Fibroblast of the conjunctiva (primary cell): ENCODE data around the gene PDE4D.
"Not testable (repeated sequence)": the region's sequence is repeated elsewhere in the genome, so short reads cannot be mapped to it uniquely, and the experiment has no call there.

Experiments
- DNase-seq: peaks from one replicate; pipeline ENCODE4 v3.0.0-alpha.2; 2010; ENCODE audit warnings: low read depth

The PDE4D gene

DNA sequence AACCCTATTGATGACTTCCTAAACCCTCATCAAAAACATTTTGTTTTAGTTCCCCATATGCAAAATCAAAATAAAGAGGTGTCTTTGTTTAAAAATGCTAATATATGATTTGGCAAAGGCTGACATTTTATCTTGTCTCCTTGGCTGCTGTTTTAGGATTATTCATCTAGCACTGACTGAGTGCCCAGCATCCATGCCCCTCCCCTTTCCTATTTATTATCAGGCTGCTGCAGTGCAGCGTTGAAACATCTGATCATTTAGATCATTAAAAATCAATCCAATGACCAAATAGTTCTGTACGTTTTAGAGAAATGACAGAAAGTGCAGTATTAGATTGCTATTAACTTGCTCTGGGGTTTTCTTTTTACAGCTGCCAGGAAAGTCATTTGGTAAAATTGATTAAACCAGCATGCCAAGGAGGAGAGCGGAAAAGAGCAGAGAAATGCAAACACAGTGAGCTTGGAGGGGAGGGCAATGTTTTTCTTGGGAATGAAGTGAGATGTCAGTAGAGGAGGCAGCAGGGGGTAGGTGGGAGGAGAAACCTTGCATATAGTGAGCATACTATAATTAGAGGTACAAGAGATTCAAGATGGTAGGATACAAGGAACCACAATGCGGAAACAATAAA lies 286.3 kb downstream of the PDE4D start:
- DNase-seq = no peak

DNA sequence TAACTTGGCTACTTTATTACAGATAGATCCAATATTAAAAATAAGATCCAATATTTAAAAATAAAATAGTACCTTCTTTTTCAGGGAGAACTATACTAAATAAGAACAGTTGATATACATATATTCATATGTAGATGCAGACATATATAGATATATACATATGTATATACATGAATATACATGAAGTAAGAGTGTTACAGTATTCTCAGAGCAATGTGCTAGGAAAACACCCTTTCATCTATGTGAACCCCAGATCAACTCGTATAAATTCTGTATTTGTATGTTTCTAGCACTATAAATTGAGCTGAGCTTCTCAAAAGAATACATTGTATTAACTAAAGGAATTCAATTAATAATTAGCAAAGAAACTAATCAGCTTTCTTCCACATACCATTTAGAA lies 287.6 kb downstream of the PDE4D start:
- no peak for DNase-seq

DNA sequence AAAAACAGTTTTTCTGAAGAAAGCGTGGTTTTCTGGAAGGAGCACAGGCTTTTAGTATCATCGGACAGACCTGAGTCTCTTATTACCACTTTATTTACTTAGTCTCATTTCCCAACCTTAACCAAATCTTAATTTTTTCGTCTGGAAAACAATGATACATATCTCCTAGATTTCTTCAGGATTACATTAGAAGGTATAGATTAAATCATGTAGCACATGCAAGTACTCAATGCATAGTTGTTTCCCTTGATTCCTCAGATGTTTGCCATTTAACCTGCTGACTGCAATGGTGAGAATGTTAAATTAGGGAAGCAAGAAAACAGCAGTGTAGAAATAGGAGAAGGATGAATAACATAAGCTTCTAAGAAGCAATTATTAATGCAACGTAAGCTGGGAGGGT lies 289.4 kb downstream of the PDE4D start:
- DNase-seq = no peak

DNA sequence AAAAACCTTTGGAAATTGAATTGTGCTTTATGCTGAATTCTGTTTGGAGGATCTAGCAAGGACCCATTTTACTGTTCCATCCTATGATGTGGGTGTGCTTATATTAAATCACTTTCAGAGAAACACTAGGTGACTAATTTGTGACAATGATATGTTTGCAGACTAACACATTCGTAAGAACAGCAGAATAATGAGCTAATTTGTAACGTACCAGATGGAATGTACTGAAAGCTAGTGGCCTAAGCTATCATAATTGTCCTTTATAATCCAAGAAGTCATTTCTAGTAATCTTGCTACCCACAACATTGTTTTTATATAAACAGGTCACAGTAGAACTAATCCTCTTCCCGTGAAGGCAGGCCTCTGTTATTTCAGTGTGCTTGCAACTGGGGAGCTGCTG lies 292.5 kb downstream of the PDE4D start:
- no peak for DNase-seq

DNA sequence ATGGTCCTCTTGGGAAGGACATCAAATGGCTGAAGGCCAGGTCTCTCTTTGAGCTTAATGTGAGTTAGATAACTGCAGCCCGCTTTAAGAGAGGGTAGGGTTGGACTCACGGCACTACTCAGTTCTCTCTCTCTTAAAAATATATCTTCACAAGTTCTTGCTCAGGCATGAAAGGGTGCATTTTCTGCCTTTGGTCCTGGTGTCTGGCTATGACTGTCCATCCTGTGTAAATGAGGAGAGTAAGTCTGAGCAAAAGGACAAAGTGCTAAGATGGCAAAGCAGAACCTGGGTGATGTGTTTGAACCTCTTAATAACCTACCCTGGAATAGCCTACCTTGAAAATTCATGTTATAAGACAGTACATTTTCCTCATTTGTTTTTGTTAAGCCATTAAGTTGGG lies 293.4 kb downstream of the PDE4D start:
- DNase-seq = no peak

DNA sequence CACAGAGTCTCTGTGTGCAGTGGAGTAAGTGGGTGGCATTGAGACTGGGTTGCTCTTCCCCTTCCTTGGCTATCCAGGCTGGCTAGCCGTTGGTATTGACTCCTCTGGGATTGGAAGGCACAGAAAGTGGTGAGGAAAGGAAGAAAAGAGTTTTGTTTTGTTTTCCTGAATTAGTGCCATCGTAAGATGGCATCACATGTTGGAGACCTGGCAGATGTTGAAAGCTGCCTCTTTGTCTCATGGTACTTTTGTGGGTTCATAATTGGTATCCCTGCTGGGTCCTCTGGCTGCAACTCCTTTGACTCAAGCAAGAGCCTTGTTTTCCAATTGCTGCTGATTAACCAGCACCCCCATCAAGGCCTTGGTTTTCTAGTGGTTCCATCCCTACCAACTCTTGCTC lies 293.8 kb downstream of the PDE4D start:
- DNase-seq = no peak

DNA sequence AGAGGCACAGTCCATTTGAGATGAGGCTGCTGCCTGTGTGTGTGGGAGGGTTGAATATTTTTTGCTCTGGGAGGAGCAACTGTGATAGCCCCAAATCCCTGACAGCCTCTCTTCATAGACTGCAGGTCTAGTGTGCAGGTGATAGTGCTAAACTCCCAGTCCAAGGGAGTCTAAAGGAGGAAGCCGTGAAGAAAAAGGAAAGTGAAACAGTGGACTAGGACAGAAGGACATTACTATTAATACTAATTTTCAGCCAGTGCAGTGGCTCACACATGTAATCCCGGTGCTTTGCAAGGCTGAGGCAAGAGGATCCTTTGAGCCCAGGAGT lies 295.0 kb downstream of the PDE4D start:
- DNase-seq = no peak

DNA sequence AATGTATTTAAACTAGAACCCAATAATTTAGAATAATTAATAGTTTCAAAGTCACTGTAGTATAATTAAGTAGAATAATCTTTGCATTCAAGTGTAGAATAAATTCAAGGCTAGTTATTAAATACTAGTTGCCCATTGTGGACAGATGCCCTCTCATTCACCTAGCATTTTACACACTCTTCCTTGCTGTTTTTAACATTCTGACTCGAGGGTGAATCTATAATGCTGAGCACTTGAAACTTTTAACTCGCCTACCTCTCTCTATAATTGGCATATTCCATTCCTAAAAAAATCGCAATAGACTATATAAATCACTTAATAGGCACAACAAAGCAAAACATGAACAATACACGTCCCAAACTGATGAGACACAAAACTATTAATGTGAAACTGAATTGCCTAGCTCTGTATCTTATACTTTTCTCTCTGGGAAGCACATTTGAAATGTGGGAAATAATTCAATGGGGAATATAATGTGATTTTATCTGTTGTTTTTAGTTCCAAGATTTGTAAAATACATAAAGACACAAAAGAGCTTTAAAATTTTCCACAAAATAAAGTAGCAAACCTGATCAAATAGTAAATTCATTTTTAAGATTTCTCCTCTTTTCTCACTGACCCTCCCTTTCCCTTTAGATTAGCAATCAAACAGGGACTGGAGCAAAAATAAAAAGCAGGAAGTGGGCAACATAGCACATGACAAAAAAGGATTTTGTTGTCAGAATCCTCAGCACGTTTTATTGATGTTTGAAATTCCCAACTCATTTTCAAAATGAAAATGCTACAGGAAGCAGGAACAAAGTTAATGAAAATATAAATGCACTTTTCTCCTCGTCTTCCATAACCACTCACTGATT lies 295.6 kb downstream of the PDE4D start:
- no peak for DNase-seq

DNA sequence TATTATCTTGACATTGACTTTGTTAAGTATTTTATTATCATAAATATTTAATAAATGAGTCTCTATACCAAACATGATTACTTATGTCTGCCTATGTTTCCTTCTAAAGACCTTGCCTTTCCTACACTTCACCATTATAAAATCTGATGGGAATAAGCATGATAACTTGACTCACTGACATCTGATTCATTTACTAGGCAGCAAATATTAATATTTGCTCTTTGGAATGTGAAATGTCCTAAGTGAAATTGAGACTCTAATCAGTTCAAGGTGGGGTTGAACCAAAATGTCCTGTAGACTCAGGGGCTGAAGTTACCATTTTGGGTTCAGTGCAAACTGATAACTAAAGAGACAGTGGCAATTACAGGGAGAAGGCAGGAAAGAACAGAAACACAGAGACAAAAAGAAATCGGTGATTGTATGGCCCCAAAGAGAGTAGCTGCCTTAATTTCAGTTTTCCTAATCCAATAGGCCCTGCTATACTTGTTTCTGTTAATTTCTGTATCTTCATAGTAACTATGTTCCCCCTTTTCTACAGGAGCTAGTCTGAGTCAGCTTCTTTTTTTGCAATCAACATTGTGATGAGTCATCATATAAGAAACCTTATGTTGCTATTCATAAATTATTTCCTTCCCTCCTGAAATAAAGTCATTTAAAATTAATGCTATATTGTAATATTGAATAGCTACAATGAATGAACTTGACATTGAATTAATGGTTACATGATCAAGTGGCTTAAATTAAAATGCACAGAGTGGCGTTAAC lies 296.8 kb downstream of the PDE4D start:
- peak; percentile 26 for DNase-seq

DNA sequence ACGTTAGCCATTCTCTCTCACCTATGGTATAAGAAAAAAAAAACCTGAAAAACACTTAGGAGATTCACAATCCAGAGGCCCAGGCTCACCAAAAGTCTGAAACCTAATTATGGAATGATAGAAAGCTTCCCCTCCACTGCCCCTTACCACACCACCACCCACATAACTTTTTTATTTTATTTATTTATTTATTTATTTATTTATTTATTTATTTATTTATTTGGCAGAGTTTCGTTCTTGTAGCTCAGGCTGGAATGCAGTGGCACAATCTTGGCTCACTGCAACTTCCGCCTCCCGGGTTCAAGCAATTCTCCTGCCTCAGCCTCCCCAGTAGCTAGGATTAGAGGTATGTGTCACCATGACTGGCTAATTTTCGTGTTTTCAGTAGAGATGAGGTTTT lies 299.4 kb downstream of the PDE4D start:
- DNase-seq = not testable (repeated sequence)

DNA sequence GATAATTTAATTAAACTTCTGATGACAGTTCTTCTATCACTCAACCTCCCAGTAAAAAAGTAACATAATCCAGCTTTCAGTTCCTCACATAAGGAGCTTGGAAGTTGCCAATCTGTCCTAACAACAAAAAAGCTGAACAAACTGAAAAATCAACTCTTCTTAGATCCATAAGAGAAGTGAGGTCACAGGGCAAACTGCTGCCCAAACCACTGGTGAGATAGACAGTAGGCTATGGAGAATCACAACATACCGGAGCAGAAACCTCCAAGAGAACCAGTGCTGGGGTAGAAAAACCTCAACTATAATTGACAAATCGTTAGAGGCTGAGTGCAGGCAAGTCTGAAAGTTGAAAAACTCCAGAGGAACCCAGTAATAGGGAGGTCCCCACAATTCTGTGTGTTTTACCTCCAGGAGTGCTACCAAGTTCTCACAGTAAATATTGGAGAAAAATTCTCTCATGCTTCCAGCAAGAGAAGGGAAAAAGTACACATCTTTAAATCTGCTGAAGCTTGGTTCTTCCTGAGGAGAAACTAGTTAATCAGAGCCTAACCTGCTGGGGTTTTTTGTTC lies 300.0 kb downstream of the PDE4D start:
- DNase-seq = no peak

DNA sequence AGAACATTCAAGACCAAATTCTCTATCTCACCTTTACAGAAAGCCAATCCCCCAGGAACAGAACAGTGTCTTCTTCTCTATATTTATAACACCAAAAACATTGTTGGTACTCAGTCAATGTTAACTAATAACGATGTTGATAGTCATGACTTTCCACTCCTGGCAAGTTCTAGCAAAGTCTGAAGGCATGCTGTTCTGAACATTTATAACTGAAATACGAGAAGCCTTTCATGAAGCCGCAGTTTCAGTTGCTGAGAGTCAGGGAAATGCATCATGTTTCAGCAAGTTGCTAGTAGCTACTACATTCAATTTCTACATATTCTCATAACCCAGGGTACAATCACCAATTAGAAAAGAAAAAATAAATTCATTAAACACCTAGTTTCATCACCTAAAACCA lies 301.4 kb downstream of the PDE4D start:
- DNase-seq = peak; percentile 34

DNA sequence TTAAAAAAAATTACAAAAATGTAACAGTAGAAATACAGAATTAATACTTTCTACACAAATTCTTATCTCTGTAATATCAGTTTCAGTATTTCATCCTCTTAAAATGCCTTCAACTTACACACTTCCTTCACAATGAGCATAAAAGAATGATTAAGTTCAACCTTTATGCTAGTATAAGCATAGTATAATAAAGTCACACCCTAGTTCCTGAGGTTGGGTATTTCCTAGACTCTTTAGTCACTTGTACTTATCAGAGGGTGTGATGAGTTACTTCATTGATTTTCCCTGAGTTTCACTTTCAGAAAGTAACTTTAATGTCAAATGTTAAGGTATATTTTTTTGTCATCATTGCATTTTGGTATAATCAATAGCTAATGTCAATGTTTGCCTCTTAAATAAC lies 302.4 kb downstream of the PDE4D start:
- DNase-seq = no peak

DNA sequence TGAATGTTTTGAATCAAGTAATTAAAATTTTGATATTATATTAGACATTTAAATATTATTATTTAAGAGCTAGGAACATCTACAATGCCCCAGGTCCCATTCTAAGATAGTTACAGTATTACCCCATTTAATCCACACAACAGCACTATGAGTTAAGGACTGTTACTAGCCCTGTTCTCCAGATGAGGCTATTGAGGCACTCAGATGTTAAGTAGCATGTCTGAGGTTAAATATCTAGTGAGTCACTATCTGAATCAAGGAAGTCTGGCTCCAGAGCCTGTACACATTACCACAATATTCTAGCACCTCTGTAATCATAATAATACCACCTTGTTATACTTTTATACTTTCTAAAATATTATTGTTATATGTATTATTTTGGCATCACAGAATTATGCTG lies 304.6 kb downstream of the PDE4D start:
- DNase-seq = no peak

DNA sequence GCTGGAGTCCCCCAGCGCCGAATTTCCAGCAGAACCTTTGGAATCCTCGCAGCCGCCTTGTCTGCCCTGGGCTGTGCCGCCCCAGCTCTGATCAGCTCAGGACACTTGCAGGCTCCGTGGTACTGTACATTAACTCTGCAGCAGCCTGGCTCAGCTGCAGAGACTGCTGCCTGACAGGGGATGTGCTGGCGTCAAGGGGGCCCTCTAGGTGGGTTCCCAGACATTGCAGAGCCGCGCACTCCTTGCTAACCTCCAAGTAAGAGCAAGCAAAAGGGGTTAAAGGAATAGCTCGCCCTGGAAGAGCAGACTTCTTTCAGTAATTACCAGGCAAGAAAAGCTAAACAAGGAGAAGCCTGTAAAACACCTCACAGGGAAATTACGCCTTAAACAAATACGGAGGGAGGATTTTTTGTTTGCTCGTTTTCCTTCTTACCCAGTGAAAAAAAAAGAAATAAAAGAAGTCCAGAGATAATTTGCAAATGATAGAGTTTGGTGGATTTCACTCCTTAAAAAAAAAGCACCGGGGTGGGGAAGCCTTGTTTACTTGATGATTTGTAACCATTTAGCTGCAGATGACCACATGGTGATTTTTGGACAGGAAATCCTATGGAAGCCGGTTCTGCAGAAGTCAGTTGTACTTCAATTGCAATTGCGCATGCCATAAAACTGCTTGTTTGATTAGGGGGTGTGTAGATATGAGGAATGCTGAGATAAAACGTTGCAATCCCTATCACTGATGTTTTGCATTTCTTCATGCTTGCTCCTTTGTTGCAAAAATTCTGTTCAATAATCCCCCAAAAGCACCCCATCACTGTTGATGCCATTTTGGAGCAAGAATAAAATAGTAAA lies 305.8 kb downstream of the PDE4D start:
- DNase-seq = peak; percentile 37

DNA sequence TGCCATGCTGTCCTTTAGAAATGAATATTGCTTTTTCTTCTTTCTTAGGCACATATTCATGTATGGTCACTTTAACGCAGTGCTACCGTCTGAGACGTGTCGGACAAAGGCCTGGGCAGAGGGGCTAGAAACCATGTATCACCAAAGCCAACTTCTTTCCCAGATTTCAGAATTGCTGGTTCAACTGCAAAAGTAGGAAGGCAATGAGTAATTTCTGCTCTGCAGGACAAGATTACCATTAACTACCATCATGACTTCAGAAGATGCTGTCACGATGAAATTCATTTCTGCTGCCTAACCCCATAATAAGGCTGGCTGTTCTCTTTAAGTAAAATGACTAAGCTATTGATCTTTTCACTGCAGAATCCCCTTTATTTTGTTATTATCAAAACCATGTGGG lies 306.7 kb downstream of the PDE4D start:
- no peak for DNase-seq

DNA sequence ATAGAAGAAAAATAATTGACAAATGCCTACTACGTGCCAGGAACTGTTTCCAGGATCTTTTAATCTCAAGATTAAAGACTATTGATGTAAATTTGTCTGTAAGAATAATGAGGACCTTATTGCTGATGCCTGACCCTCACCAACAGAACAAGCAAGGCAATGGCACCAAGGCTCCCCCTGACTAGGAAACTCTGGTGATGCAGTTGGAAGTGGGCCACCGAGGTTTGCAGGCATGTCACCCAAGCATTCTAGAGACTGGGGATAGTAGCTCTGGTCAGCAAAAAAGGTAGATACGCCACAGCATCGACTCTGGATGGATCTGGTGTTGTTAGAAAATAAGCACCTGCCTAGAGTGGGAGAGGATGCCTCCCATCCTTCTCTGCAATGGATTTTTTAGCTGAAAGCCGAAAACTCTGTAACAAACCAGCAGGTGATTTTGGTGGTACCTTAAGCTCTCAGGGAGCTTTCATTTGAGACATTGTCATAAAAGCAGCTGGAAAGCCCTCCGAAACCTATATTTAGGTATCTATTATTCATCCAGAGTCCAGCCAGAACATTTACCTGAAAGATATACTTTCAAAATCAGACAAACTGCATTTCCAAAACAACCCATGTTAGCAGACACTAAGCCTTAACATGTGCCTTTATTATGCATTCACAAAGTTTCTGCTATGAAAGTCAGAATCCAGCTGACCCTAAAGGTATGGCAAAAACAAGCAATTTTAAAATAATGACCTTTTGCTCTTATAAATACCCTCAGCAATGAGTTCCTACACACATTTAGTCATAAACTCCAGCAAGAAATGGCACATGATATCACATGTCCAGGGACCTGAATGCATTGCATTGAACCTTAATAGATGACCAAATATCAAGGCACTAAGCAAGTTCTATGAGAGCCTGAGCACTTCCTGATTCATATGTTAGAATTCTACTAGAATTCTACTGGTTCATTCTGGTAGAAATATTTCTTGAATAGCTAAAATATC lies 308.4 kb downstream of the PDE4D start:
- DNase-seq = no peak

DNA sequence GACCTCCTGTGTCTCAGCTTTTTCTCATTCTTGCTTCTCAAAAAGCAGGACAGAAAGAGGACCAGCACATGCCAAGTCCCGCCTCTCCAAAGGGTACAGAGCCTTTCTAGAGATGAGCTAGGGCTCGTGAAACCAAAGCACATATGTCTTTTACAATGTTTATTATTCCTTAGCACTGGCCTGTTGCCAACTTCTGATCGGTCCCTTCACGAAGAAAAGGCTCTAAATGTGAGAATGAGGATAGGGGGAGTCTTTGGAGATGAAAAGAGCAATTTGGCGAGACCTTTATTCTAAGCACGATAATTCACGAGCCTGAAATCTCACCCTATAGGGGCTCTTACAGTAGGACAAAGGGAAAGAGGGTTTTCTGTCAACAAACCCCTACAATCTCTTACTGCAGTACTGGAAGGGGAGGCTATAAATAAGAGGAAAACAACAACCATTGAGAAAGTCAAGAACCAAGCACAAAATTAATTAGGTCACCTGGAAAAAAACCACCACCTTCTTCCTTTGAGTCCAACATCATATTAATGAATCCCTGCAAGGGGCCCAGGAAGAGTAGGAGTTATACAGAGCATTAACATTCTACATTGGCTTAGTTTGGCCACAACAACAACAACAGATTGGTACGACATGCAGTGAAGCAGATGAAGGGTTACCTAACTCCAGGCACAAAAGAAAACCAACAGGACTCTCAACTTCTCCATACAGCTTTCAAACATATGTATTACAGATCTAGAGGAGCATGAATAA lies 309.5 kb downstream of the PDE4D start:
- no peak for DNase-seq

DNA sequence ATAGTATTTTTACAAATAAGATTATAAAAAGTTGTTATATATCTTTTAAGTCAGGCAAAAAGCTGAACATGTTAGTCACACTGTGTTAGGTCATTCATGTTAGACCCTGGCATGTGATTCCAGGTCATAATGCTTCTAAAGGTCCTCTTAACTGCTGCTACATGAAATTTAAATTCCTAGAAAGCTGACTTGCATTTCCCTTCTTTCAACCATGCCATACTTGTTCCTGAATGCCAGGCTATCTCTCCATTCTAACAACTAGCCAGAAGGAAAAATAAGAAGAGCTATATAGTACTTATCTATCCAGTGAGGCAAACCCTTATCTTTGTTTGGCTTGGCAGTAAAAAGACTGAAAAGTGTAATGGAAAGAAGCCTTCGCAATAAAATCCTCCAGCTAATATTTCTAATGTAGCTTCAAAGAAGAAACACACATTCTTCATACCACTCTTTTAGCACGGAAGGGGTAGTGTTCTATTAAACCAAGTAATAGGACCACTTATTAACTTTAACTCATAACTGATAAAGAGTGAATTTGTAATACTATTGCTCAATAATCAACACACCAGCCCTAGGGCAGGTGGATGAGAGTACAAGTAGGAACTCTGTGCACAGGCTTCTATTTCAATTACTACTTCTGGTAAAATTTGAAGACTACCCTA lies 310.2 kb downstream of the PDE4D start:
- no peak for DNase-seq
